Upper lobe of left lung (tissue), 4 donors: ENCODE data around the gene AJAP1.

Experiments
- POLR2A ChIP-seq, 4 donors: fragments of 450-650 bp; IDR thresholded peaks; one replicate each; pipeline ENCODE4 v1.5.1; 2016 to 2017; ENCODE audit warnings: antibody characterized with exemption in 4 of 4, mild to moderate bottlenecking in 2 of 4
- POLR2AphosphoS5 ChIP-seq, 2 donors: sonication (generic); formaldehyde crosslinking; IDR thresholded peaks; one replicate each; pipeline ENCODE4 v1.5.1; 2017; ENCODE audit warnings: antibody characterized with exemption in 2 of 2
- TF ChIP-seq, protein P1 (sequence below), 6 experiments: fragments of 450-650 bp in 4 of 6; fragments of 200-600 bp in 2 of 6; sonication (generic) in 2 of 6; IDR thresholded peaks; one replicate each; pipeline ENCODE4 v1.5.1; 2016 to 2019; ENCODE audit warnings: antibody characterized with exemption in 6 of 6

DNA sequence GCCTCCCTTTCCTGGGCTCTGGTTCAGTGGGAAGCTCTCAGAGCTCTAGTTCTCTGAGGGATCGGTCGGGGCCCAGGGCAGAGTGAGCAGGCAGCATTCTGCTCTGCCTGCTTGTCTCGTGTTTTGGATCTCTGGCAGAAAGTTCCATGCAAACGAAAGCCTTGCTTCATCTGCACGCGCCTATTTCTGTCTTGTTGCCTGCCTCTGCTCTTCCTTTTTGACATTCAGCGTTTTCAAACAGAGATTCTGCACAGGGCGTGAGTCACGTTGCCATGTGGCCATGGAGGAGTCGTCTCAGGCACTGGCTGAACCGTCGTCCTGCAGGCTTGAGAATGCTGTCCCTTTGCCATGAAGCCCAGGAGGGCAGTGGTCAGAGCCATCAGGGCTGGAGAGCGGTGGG is 20.3 kb downstream of the AJAP1 start:
- TF ChIP-seq POLR2A (IDR thresholded peaks at IDR 0.05) (no peak), POLR2AphosphoS5 (IDR thresholded peaks at IDR 0.05) (no peak)
- TF ChIP-seq, protein P1, sequence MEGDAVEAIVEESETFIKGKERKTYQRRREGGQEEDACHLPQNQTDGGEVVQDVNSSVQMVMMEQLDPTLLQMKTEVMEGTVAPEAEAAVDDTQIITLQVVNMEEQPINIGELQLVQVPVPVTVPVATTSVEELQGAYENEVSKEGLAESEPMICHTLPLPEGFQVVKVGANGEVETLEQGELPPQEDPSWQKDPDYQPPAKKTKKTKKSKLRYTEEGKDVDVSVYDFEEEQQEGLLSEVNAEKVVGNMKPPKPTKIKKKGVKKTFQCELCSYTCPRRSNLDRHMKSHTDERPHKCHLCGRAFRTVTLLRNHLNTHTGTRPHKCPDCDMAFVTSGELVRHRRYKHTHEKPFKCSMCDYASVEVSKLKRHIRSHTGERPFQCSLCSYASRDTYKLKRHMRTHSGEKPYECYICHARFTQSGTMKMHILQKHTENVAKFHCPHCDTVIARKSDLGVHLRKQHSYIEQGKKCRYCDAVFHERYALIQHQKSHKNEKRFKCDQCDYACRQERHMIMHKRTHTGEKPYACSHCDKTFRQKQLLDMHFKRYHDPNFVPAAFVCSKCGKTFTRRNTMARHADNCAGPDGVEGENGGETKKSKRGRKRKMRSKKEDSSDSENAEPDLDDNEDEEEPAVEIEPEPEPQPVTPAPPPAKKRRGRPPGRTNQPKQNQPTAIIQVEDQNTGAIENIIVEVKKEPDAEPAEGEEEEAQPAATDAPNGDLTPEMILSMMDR (IDR thresholded peaks at IDR 0.05) = no peak
